ENCODE measurements around the gene SDHAF2.

Gene SDHAF2

DNA sequence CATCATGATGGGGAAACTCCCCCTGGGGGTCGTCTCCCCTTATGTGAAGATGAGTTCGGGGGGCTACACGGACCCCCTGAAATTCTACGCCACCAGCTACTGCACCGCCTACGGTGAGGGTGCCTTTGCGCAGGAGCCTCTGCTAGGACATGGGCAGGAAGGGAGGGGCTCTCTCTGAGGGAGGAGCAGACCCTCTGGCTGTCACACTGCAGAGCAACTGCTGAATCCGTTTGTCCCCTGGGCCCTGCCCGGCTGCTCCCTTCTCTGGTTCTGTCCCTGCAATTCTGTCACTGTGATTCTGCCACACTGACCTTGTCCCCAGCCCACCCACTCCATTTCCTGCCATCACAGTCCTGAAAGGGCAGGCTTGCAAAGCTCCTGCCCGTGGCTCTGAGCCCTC lies 51.9 kb downstream of the SDHAF2 start:
- Histone ChIP-seq H3K4me1 (ENCODE audit: control insufficient read depth in 2 of 2, insufficient read depth in 2 of 2, low read length in 2 of 2) (peaks cover 0 to 13% of the 10 kb centered on the region in 2 donors), H3K4me3 (ENCODE audit: low read length in 2 of 2) (no peak overlapping the region), H3K27ac (ENCODE audit: low read depth in 2 of 2, low read length in 2 of 2) (no peak overlapping the region), H3K9me3 (ENCODE audit: control insufficient read depth in 2 of 2, low read length in 2 of 2) (no peaks in the 10 kb centered on the region), H3K36me3 (ENCODE audit: control insufficient read depth in 2 of 2, insufficient read depth in 2 of 2, low read length in 2 of 2) (no peaks in the 10 kb centered on the region), H3K9ac (ENCODE audit: low read depth in 1 of 2, low read length in 2 of 2) (no peak overlapping the region), H3K27me3 (ENCODE audit: control insufficient read depth in 2 of 2, insufficient read depth in 2 of 2, low read length in 2 of 2) (no peaks in the 10 kb centered on the region)

DNA sequence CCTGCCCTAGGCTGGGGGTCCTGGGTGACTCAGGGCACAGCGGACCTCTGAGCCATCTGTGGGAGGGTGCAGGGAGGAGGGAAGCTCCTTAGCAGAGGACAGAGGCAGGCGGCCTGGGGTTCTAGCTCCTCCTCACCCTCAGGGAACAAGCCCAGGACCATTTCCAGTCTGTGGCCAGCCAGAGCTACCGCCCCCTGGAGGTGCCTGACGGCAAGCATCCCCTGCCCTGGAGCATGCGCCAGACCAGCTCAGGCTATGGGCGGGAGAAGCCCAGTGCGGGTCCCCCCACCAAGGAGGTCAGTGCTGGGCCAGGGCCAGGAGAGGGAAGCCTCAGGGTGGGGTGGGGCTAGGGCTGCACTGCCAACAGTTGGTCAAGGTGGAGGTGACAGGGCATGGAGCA lies 52.6 kb downstream of the SDHAF2 start:
- Histone ChIP-seq H3K4me3 (ENCODE audit: low read length in 2 of 2) (no peak overlapping the region), H3K36me3 (ENCODE audit: control insufficient read depth in 2 of 2, insufficient read depth in 2 of 2, low read length in 2 of 2) (no peaks in the 10 kb centered on the region), H3K27ac (ENCODE audit: low read depth in 2 of 2, low read length in 2 of 2) (no peak overlapping the region), H3K9me3 (ENCODE audit: control insufficient read depth in 2 of 2, low read length in 2 of 2) (no peaks in the 10 kb centered on the region), H3K4me1 (ENCODE audit: control insufficient read depth in 2 of 2, insufficient read depth in 2 of 2, low read length in 2 of 2) (peaks cover 0 to 7% of the 10 kb centered on the region in 2 donors), H3K27me3 (ENCODE audit: control insufficient read depth in 2 of 2, insufficient read depth in 2 of 2, low read length in 2 of 2) (no peaks in the 10 kb centered on the region), H3K9ac (ENCODE audit: low read depth in 1 of 2, low read length in 2 of 2) (no peak overlapping the region)

DNA sequence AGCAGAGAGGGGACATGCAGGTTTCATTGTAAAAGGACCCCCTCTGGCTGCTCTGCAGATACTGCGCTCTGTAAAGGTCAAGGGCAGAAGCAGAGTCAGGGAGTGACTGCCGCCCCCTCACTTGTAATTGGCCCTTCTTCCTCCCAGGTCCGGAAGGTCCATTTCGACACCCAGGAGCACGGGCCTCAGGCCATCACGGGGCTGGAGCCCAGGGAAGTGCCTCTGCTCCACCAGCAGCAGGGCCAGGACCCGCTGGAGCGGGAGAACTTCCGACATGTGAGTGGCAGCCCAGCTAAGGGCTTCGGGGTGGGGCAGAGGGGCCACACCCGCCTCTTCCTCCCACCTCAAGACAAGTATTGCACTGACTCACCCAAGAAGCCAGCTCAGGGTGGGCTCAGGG lies 54.6 kb downstream of the SDHAF2 start:
- H3K4me3 ChIP-seq (ENCODE audit: low read length in 2 of 2) = no peak overlapping the region
- no peak overlapping the region for H3K9ac ChIP-seq (ENCODE audit: low read depth in 1 of 2, low read length in 2 of 2)
- H3K4me1 ChIP-seq (ENCODE audit: control insufficient read depth in 2 of 2, insufficient read depth in 2 of 2, low read length in 2 of 2) = peaks cover 9 to 17% of the 10 kb centered on the region in 2 donors
- H3K27me3 ChIP-seq (ENCODE audit: control insufficient read depth in 2 of 2, insufficient read depth in 2 of 2, low read length in 2 of 2) = no peaks in the 10 kb centered on the region
- no peaks in the 10 kb centered on the region for H3K36me3 ChIP-seq (ENCODE audit: control insufficient read depth in 2 of 2, insufficient read depth in 2 of 2, low read length in 2 of 2)
- no peak overlapping the region for H3K27ac ChIP-seq (ENCODE audit: low read depth in 2 of 2, low read length in 2 of 2)
- H3K9me3 ChIP-seq (ENCODE audit: control insufficient read depth in 2 of 2, low read length in 2 of 2) = no peaks in the 10 kb centered on the region

DNA sequence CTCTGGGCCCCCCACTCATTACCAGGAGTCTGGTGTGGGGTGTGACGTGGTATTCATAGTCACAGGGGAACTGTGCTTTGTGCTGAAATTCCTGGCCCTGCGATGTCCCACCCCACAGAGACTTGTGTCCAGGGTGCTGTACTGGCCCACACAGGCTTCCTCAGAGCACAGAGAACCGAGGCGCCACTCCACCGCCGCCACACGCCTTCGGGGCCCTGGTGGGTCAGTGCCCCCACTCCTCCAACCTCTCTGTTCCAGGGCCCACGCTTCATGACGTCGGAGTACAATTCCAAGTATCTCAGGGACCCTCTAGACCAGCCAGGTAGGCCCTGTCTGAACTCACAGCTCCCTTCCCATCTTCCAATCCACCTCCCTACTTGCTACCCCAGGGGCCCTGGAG lies 55.2 kb downstream of the SDHAF2 start:
- Histone ChIP-seq H3K27me3 (ENCODE audit: control insufficient read depth in 2 of 2, insufficient read depth in 2 of 2, low read length in 2 of 2) (no peaks in the 10 kb centered on the region), H3K9ac (ENCODE audit: low read depth in 1 of 2, low read length in 2 of 2) (no peak overlapping the region), H3K27ac (ENCODE audit: low read depth in 2 of 2, low read length in 2 of 2) (no peak overlapping the region), H3K4me1 (ENCODE audit: control insufficient read depth in 2 of 2, insufficient read depth in 2 of 2, low read length in 2 of 2) (peaks cover 10 to 23% of the 10 kb centered on the region in 2 donors), H3K4me3 (ENCODE audit: low read length in 2 of 2) (no peak overlapping the region), H3K36me3 (ENCODE audit: control insufficient read depth in 2 of 2, insufficient read depth in 2 of 2, low read length in 2 of 2) (no peaks in the 10 kb centered on the region), H3K9me3 (ENCODE audit: control insufficient read depth in 2 of 2, low read length in 2 of 2) (no peaks in the 10 kb centered on the region)

DNA sequence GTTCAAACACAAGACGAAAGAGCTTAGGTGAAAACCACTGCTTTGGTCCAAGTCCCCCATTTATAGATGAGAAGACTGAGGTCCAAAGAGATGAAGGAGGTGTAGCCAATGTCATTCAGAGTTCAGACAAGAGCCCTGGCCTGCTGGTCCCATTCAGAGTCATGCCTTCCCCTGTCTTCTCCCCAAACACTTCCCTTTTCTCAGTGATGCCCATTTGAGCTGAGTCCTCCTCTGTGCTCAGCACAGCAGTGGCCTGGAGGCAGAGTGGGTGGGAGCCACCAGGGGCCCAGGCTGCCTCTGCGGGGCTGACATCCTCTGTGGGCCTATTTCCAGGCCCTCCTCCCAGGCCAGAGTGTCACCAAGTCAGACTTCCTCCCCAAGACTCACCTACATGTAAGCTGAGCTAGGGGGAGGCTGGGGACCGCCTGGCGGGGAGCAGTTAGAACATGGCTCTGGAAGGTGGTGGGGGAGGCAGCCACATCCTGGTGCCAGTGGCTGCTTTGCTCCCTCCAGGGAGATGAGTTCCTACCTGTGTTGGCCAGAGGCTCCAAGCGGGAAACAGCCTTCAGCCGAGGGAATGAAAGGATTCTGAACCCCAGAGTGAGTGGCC lies 56.2 kb downstream of the SDHAF2 start:
- Histone ChIP-seq H3K4me1 (ENCODE audit: control insufficient read depth in 2 of 2, insufficient read depth in 2 of 2, low read length in 2 of 2) (peaks cover 13 to 24% of the 10 kb centered on the region in 2 donors), H3K27me3 (ENCODE audit: control insufficient read depth in 2 of 2, insufficient read depth in 2 of 2, low read length in 2 of 2) (no peaks in the 10 kb centered on the region), H3K9ac (ENCODE audit: low read depth in 1 of 2, low read length in 2 of 2) (no peak overlapping the region), H3K27ac (ENCODE audit: low read depth in 2 of 2, low read length in 2 of 2) (no peak overlapping the region), H3K4me3 (ENCODE audit: low read length in 2 of 2) (no peak overlapping the region), H3K9me3 (ENCODE audit: control insufficient read depth in 2 of 2, low read length in 2 of 2) (no peaks in the 10 kb centered on the region), H3K36me3 (ENCODE audit: control insufficient read depth in 2 of 2, insufficient read depth in 2 of 2, low read length in 2 of 2) (no peaks in the 10 kb centered on the region)

DNA sequence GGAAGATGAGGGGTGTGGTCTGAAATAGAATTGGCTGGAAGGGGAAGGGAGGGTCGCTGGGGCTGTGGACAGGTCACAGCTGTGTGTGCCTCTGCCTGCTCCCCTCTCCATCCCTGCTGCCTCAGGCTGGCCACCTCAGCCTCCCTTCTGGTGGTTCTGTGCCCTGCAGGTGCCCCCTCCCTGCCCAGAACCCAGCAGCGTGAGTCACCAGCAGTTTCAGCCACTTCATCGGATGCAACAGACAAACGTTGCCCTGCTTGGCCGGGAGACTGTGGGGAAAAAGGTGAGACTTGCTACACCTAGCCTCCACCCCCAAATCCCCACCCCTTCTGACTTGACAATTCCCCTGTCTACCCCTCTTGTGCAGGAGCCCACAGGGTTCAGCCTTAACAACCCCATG lies 56.9 kb downstream of the SDHAF2 start:
- H3K27me3 ChIP-seq (ENCODE audit: control insufficient read depth in 2 of 2, insufficient read depth in 2 of 2, low read length in 2 of 2) = no peaks in the 10 kb centered on the region
- H3K4me3 ChIP-seq (ENCODE audit: low read length in 2 of 2) = no peak overlapping the region
- H3K4me1 ChIP-seq (ENCODE audit: control insufficient read depth in 2 of 2, insufficient read depth in 2 of 2, low read length in 2 of 2) = peaks cover 13 to 21% of the 10 kb centered on the region in 2 donors
- no peaks in the 10 kb centered on the region for H3K9me3 ChIP-seq (ENCODE audit: control insufficient read depth in 2 of 2, low read length in 2 of 2)
- no peaks in the 10 kb centered on the region for H3K36me3 ChIP-seq (ENCODE audit: control insufficient read depth in 2 of 2, insufficient read depth in 2 of 2, low read length in 2 of 2)
- H3K9ac ChIP-seq (ENCODE audit: low read depth in 1 of 2, low read length in 2 of 2) = no peak overlapping the region
- no peak overlapping the region for H3K27ac ChIP-seq (ENCODE audit: low read depth in 2 of 2, low read length in 2 of 2)

DNA sequence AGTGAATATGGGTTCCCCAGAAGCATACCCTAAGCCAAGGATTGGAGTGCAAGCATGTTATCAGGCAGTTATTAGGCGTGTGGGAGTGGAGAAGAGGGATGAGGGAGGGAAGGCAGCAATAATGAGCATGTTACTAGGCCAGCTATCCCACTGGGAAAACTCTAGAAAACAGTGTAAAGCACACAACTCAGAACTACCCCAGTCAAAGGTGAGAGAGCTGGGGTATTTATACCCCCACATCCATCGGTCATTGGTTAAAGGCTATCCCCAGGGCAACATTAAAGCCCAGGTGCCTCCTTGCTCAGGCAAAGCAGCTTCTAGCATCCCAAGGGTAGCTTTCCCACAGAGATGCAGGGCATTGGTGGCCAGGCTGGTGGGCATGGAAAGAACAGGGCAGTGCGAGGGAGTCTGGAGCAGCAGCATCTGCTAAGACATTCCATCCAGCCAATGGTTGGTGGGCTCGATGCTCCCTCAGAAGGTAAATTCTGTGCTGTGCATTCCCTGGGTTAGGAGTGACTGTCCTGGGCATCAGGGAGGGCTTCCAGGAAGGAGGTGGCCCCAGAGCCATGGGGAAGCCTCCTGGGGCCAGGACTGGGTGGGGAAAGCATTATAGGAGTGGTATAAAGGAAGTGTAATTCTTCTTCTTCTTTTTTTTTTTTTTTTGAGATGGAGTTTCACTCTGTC lies 57.6 kb downstream of the SDHAF2 start:
- Histone ChIP-seq H3K4me3 (ENCODE audit: low read length in 2 of 2) (no peak overlapping the region), H3K27me3 (ENCODE audit: control insufficient read depth in 2 of 2, insufficient read depth in 2 of 2, low read length in 2 of 2) (no peaks in the 10 kb centered on the region), H3K9ac (ENCODE audit: low read depth in 1 of 2, low read length in 2 of 2) (no peak overlapping the region), H3K9me3 (ENCODE audit: control insufficient read depth in 2 of 2, low read length in 2 of 2) (no peaks in the 10 kb centered on the region), H3K27ac (ENCODE audit: low read depth in 2 of 2, low read length in 2 of 2) (no peak overlapping the region), H3K36me3 (ENCODE audit: control insufficient read depth in 2 of 2, insufficient read depth in 2 of 2, low read length in 2 of 2) (no peaks in the 10 kb centered on the region), H3K4me1 (ENCODE audit: control insufficient read depth in 2 of 2, insufficient read depth in 2 of 2, low read length in 2 of 2) (peaks cover 13 to 21% of the 10 kb centered on the region in 2 donors)

DNA sequence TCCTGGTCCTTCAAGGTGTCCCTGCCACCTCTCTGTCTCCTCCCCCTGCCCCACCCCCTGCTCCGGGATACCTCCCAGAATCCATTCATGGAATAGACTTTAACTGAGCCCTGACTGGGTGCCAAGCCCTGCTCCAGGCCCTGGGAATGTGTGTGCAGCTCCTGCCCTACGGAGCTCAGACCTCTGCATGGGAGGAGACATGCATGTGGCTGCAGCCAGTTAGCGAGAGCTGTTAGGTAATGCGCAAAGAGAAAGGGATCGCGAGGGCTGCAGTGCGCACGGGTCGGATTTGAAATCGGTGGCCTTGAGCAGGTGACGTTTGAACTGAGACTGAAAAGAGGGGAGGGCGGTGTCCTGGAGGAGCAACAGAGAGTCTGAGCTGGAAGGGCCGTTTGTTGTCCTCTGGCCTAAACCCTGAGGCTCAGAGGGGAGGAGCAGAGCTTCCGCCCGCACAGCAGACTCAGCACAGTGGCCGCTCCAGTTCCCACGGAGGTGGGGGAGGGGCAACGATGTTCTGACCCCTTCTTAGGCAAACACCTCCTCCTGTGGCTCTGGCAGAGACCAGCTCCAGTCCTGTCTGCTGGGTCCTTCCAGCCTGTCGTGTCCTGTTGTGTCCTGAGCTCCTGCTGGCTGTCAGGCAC lies 58.8 kb downstream of the SDHAF2 start:
- Histone ChIP-seq H3K9me3 (ENCODE audit: control insufficient read depth in 2 of 2, low read length in 2 of 2) (no peaks in the 10 kb centered on the region), H3K9ac (ENCODE audit: low read depth in 1 of 2, low read length in 2 of 2) (peak overlapping the region in 1 of 2 donors; percentile 36), H3K27me3 (ENCODE audit: control insufficient read depth in 2 of 2, insufficient read depth in 2 of 2, low read length in 2 of 2) (no peaks in the 10 kb centered on the region), H3K36me3 (ENCODE audit: control insufficient read depth in 2 of 2, insufficient read depth in 2 of 2, low read length in 2 of 2) (no peaks in the 10 kb centered on the region), H3K4me3 (ENCODE audit: low read length in 2 of 2) (peak overlapping the region; percentile 32 to 51), H3K27ac (ENCODE audit: low read depth in 2 of 2, low read length in 2 of 2) (peak overlapping the region; percentile 46 to 66), H3K4me1 (ENCODE audit: control insufficient read depth in 2 of 2, insufficient read depth in 2 of 2, low read length in 2 of 2) (peaks cover 13 to 21% of the 10 kb centered on the region in 2 donors)

DNA sequence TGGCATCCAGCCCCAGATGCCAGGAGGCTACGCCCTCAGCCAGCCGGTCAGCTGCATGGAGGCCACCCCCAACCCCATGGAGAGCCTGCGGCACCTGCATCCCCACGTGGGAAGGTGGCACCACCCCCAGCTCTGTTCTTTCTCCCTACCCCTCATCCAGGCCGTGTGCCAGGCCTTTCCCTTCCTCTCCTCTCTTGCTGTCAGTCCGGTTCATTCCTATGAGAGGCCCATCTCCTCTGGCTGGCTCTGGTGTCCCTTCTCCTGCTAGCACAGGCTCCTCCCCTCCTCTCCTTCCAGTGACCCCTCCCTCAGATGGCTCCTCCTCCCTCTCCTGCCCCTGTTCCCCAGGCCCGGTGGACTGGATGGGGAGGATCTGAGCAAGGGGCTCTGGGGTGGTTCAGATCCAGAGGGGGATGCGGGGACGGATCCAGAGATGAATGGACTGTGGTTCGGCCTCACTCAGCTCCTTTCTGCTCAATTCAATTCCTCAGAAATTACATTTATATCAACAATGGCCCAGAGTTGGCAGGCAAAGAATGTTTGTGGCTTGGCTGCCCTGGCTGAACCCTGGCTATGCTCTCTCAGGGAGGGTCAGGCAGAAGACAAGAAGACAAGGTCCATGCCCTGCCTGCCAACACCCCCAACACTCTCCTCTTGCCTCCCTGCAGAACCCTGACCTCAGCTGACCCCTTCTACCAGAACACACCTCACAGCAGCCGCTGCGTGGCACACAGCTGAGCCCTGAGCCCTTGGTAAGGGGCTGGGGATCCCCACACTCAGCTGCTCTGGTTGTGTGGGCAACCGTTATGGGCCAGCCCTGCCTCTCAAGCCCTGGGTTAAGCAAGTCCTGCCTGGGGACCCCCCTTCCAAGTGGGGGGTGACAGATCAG lies 60.2 kb downstream of the SDHAF2 start:
- Histone ChIP-seq H3K9ac (ENCODE audit: low read depth in 1 of 2, low read length in 2 of 2) (no peak overlapping the region), H3K27ac (ENCODE audit: low read depth in 2 of 2, low read length in 2 of 2) (peak overlapping the region in 1 of 2 donors; percentile 66)

More for the DNA sequence above, 60.2 kb downstream of the SDHAF2 start:
- Histone ChIP-seq H3K36me3 (ENCODE audit: control insufficient read depth in 2 of 2, insufficient read depth in 2 of 2, low read length in 2 of 2) (no peaks in the 10 kb centered on the region), H3K4me3 (ENCODE audit: low read length in 2 of 2) (no peak overlapping the region), H3K27me3 (ENCODE audit: control insufficient read depth in 2 of 2, insufficient read depth in 2 of 2, low read length in 2 of 2) (no peaks in the 10 kb centered on the region), H3K9me3 (ENCODE audit: control insufficient read depth in 2 of 2, low read length in 2 of 2) (no peaks in the 10 kb centered on the region), H3K4me1 (ENCODE audit: control insufficient read depth in 2 of 2, insufficient read depth in 2 of 2, low read length in 2 of 2) (peaks cover 13 to 21% of the 10 kb centered on the region in 2 donors)
